Stimulated activated CD4-positive, alpha-beta T cell treated with anti-CD3 and anti-CD28 coated beads, Interleukin-4, amount 100 ng/mL, for 24 hours (primary cell): Measurements from ENCODE around the gene PEF1.

ENCODE experiments used
- DNase-seq: peaks from one replicate; pipeline ENCODE4 v3.0.0-alpha.2; 2020

Gene PEF1

GRCh38 chr1:31644560-31645273, at the start of gene PEF1:
TSS of gene PEF1 (minus strand) at chr1:31644876. CDS start at chr1:31644864, 12 bp downstream.
- peak; percentile 100 for DNase-seq

GRCh38 chr1:31693231-31693630, 48.6 kb upstream of the PEF1 start:
- DNase-seq: no peak

DNA sequence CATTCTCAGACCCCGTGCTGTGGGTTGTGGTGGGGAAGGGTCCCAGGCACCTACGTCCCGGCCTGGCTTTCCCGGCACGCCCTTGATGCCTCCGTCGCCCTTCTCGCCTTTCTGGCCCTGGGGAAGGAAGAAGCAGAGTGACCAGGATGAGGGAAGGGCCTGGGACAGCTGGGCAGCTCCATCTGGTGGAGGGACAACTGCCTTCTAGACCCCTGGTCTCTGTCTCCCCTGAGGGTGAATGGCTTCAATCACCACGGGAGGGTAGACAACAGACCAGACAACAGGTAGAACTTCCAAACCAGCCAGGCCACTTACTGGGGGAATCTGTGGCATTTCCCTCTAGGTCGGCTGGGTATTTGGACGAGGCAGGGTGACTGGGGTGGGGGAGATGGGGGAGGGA, 47.3 kb upstream of the PEF1 start:
- DNase-seq: no peak

- DNase-seq: no peak
Observed at GRCh38 chr1:31691446-31691845, 46.8 kb upstream of the PEF1 start.

DNA sequence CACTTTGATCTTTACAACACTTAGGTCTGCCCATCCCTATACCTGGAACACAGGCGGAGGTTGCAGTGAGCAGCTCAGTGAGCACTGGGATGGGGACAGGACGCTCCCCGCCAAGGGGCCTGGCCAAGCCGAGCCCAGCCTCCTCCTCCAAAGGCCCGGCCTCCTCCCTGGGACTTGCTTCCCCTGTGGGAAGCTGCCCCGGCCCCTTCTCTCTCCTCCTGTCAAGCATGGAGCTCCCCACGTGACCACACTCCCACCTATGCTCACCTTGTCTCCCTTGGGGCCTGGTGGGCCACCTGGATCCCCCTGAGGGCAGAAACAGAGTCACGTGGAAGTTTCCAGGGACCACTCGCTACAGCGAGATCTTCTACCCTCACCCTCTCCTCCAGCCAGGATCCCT, 46.2 kb upstream of the PEF1 start:
- DNase-seq: no peak

GRCh38 chr1:31689854-31690253, 45.2 kb upstream of the PEF1 start:
- no peak for DNase-seq

DNA sequence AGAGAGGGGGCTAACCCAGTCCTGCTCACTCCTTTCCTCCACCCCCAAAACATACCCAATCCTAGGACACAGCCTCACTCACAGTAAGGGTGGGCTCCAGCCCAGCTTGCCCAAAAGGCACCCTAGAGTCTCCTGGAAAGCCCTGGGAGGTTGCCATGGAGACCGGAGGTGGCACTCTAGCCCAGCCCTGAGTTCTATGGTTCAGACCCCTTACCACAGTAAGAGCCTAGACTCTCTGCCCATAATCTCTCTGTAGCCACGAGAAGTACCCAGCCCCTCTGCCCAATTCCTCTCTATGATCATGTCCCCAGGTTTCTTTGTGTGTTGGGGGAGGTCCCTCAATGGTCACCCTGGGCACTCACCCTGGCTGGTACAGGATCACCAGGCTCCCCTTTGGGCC, 44.7 kb upstream of the PEF1 start:
- no peak for DNase-seq

GRCh38 chr1:31688233-31688918, 43.7 kb upstream of the PEF1 start:
- no peak for DNase-seq

GRCh38 chr1:31687601-31688000, 42.9 kb upstream of the PEF1 start:
- DNase-seq: no peak

GRCh38 chr1:31685795-31686194, 41.1 kb upstream of the PEF1 start:
- no peak for DNase-seq

- DNase-seq: no peak
Observed at GRCh38 chr1:31683997-31684396, 39.3 kb upstream of the PEF1 start.

DNA sequence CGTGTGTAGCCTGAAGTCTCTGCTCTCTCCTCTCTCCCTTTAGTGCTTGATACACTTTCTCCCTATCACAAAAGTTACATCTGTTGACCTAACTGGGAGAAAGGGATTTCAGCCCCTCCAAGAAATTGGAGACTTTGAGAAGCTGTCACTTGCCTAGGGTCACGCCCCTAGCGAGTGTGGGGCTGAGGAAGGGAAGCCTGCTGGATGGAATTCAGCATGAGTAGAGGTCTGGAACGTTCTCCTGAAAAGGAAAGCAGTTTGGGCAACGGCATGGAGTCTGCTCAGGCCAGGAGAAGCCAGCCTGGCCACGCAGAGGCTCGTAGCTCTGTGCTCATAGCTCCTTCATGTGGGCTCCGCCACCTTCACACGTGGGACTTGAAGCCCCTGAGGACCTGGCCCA, 36.7 kb upstream of the PEF1 start:
- no peak for DNase-seq

- DNase-seq: no peak
Observed at GRCh38 chr1:31679676-31680230, 35.1 kb upstream of the PEF1 start.

- DNase-seq: no peak
Observed at GRCh38 chr1:31679091-31679490, 34.4 kb upstream of the PEF1 start.

- DNase-seq: no peak
Observed at GRCh38 chr1:31678681-31679080, 34.0 kb upstream of the PEF1 start.

- DNase-seq: no peak
Observed at GRCh38 chr1:31677949-31678348, 33.3 kb upstream of the PEF1 start.

- DNase-seq: no peak
Observed at GRCh38 chr1:31677401-31677800, 32.7 kb upstream of the PEF1 start.

DNA sequence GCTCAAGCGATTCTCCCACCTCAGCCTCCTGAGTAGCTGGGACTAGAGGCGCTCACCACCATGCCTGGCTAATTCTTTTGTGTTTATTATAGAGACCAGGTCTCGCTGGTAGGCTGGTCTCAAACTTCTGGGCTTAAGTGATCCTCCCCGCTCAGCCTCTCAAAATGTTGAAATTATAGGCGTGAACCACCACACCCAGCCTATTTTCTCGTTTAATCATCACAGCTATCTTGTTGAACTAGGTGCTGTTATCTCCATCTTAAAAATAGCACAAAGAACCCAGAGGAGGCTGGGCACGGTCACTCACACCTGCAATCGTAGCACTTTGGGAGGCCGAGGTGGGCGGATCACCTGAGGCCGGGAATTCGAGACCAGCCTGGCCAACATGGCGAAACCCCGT, 31.1 kb upstream of the PEF1 start:
- DNase-seq: no peak

GRCh38 chr1:31675161-31675560, 30.5 kb upstream of the PEF1 start:
- DNase-seq: no peak

GRCh38 chr1:31674626-31675025, 29.9 kb upstream of the PEF1 start:
- DNase-seq: no peak

- DNase-seq: no peak
Observed at GRCh38 chr1:31673433-31673832, 28.8 kb upstream of the PEF1 start.

DNA sequence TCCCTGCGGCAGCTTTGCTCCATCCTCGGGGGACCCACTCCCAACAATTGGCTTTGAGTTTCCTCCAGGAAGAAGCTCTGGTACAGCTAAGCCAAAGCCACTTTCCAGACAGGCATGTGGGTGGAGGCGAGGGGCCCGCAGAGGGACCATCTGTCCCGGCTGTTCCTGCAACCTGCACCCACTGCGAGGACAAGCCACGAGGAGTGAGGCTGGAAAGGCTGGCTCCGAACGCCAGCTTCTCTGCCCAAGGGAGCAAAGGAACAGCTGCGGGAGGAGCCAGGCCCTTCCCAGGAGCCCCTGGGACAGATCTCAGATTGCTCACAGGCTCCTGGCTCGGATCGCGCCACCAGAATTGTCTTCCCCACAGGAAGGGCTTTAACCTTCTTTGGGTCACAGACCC, 28.3 kb upstream of the PEF1 start:
- DNase-seq: no peak

- DNase-seq: no peak
Observed at GRCh38 chr1:31671561-31672201, 27.0 kb upstream of the PEF1 start.

DNA sequence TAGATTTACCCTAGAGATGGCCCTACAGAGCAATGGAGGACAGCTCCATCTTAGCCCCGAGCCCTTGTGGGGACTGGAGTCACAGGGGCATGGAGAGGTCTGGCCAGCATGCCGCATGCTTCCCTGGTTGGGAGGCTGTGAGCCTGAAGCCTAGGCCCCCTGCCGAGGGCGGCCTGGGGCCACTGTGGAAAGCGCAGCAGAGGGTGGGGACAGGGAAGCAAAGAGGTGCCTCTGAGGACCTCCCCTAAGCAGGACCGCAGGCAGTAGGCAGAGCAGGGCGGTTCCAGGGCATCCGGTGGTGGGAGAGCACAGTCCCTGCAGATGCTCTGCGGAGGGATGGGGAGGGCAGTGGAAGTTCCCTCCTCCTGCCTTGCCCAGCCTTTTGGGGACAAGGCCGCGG, 26.5 kb upstream of the PEF1 start:
- DNase-seq: no peak
